ENCODE results near the gene PRSS27. TPM values are rescaled to one million over a fixed set of nuclear protein-coding genes. Genes with fewer than 3 reads are reported as not detected.

The PRSS27 gene
- total and polyA plus RNA-seq, 11 donors, result 0.19 to 1.3 (median 0.39) TPM; not detected in 3

GRCh38 chr16:2767891-2768290 lies 47.9 kb upstream of the PRSS27 start:
- no peaks in the 10 kb centered on the region for H3K9me3 ChIP-seq
- TF ChIP-seq CTCF (IDR thresholded peaks at IDR 0.05) (no peak), POLR2A (IDR thresholded peaks at IDR 0.05) (no peak)
- no peak for ATAC-seq
- intact Hi-C loops (cut with DNase I), result loop anchor here in 1 of 10 donors (2.0 kb wide), 1 partner anchor 13 kb away; no protein-coding TSS in a partner anchor
- DNase-seq, result peak in 1 of 5 donors; percentile 48
- no peaks in the 10 kb centered on the region for H3K27me3 ChIP-seq
- H3K36me3 ChIP-seq, result peaks cover 4 to 100% (median 99%) of the 10 kb centered on the region in 9 donors
- no peak overlapping the region for H3K4me3 ChIP-seq
- peaks cover 0 to 30% (median 8%) of the 10 kb centered on the region in 12 donors for H3K4me1 ChIP-seq
- no peak overlapping the region for H3K27ac ChIP-seq
- WGBS, 4 donors, result 69 to 74% (median 72%) methylated on average over 14 of the region's 14 CpGs

GRCh38 chr16:2767140-2767731 lies 47.2 kb upstream of the PRSS27 start:
- ATAC-seq, result peak in 1 of 4 donors; percentile 3
- Histone ChIP-seq H3K4me1 (peaks cover 0 to 29% (median 8%) of the 10 kb centered on the region in 12 donors), H3K27me3 (no peaks in the 10 kb centered on the region), H3K27ac (peak overlapping the region in 1 of 12 donors; percentile 7), H3K9me3 (no peaks in the 10 kb centered on the region), H3K4me3 (no peak overlapping the region), H3K36me3 (peaks cover 4 to 100% (median 100%) of the 10 kb centered on the region in 9 donors)
- DNase-seq, result peak in 1 of 5 donors; percentile 64
- intact Hi-C loops (cut with DNase I), result no loop called here
- TF ChIP-seq CTCF (IDR thresholded peaks at IDR 0.05) (no peak), POLR2A (IDR thresholded peaks at IDR 0.05) (no peak)
- WGBS, 4 donors, result 85 to 89% (median 89%) methylated on average over 12 to 19 of the region's 19 CpGs

GRCh38 chr16:2766430-2767139 lies 46.6 kb upstream of the PRSS27 start:
- DNase-seq (peak in 1 of 5 donors; percentile 51), ATAC-seq (no peak)
- H3K4me3 ChIP-seq, result no peak overlapping the region
- no peaks in the 10 kb centered on the region for H3K9me3 ChIP-seq
- no peaks in the 10 kb centered on the region for H3K27me3 ChIP-seq
- WGBS, 4 donors, result 95 to 96% (median 96%) methylated on average over 44 of the region's 44 CpGs
- TF ChIP-seq POLR2A (IDR thresholded peaks at IDR 0.05), result no peak
- H3K4me1 ChIP-seq, result peaks cover 0 to 29% (median 8%) of the 10 kb centered on the region in 12 donors
- intact Hi-C loops (cut with DNase I), result no loop called here
- peaks cover 6 to 100% (median 100%) of the 10 kb centered on the region in 9 donors for H3K36me3 ChIP-seq
- peak overlapping the region in 1 of 12 donors; percentile 7 for H3K27ac ChIP-seq

- WGBS, 4 donors, result 98% methylated on average over 71 to 73 of the region's 73 CpGs
- intact Hi-C loops (cut with DNase I), result no loop called here
- no peak overlapping the region for H3K27ac ChIP-seq
- H3K4me3 ChIP-seq, result no peak overlapping the region
- ATAC-seq (no peak), DNase-seq (peak in 1 of 5 donors; percentile 62)
- H3K27me3 ChIP-seq, result no peaks in the 10 kb centered on the region
- TF ChIP-seq POLR2A (IDR thresholded peaks at IDR 0.05) (no peak), CTCF (IDR thresholded peaks at IDR 0.05) (no peak)
- H3K4me1 ChIP-seq, result peaks cover 0 to 28% (median 8%) of the 10 kb centered on the region in 12 donors
- no peaks in the 10 kb centered on the region for H3K9me3 ChIP-seq
- H3K36me3 ChIP-seq, result peaks cover 4 to 100% (median 100%) of the 10 kb centered on the region in 9 donors
Observed at GRCh38 chr16:2765462-2766404, 45.7 kb upstream of the PRSS27 start.
